K562 (cell line): Measurements from ENCODE around the gene SPANXN5. TPM values are rescaled to one million over a fixed set of nuclear protein-coding genes. Genes with fewer than 3 reads are reported as not detected.

Experiments
- ATAC-seq: fragments of 200-7000 bp; cut with Tn5 transposase; 3 replicates; pipeline ENCODE4 v1.9.1; 2020; ENCODE audit warnings: moderate library complexity
- BruUV-seq: library from RNA; stranded (reverse); fragments of 400-500 nt; replicated peaks from 2 replicates; lab custom pipeline; 2021; lab: Mats Ljungman, UMichigan
- CTCF ChIA-PET: fragments of 300-600 bp; formaldehyde crosslinking; extraction: SDS; loops from one replicate; lab custom pipeline; 2021; ENCODE audit warnings: low intra/inter-chr PET ratio; lab: Yijun Ruan, JAX
- POLR2A ChIA-PET: fragments of 300-600, 350-650 bp; sonication (Branson Sonifier 250); formaldehyde crosslinking; extraction: SDS; loops from one replicate; lab custom pipeline; 2021; ENCODE audit warnings: antibody characterized with exemption, inconsistent platforms; lab: Yijun Ruan, JAX
- DNase-seq, 4 experiments: peaks; one replicate each; pipeline versions ENCODE4 v3.0.0 to v3.0.0-alpha.2; 2011 to 2018; ENCODE audit warnings: low spot score in 3 of 4, mixed read lengths in 3 of 4; ENCODE audit errors: extremely low read depth in 1 of 4
- FAIRE-seq: peaks from 2 replicates; lab custom pipeline; 2011; peaks lifted over from hg19 to GRCh38; lab: Jason Lieb, UNC
- H2AFZ ChIP-seq: 2 replicates; pipeline ENCODE4 v1.6.0; 2011; ENCODE audit warnings: low read depth, low read length, control low read depth, inconsistent platforms
- H3K27ac ChIP-seq: fragments of 200-600 bp; 3 replicates; pipeline ENCODE4 v1.8.0; 2011; ENCODE audit warnings: low read depth, mild to moderate bottlenecking, control low read depth, inconsistent platforms, low read length, moderate library complexity, mixed read lengths; ENCODE audit errors: extremely low read depth
- H3K27me3 ChIP-seq, 2 experiments: fragments of 300-600 bp in 1 of 2; 2 replicates in 1 of 2; 3 replicates in 1 of 2; pipeline versions ENCODE4 v1.6.0 to v1.8.0; 2011; ENCODE audit warnings: inconsistent platforms in 2 of 2, low read length in 2 of 2, mild to moderate bottlenecking in 1 of 2, mixed read lengths in 1 of 2, moderate library complexity in 1 of 2; ENCODE audit not compliant: control insufficient read depth in 2 of 2, insufficient read depth in 2 of 2
- H3K36me3 ChIP-seq: fragments of 300-600 bp; 3 replicates; pipeline ENCODE4 v1.8.0; 2011; ENCODE audit warnings: mild to moderate bottlenecking, low read length, inconsistent platforms; ENCODE audit not compliant: control insufficient read depth, insufficient read depth
- H3K4me1 ChIP-seq, 2 experiments: fragments of 200-600 bp in 1 of 2; replicated peaks in 1 of 2; 2 replicates in 1 of 2; 3 replicates in 1 of 2; pipeline versions ENCODE4 v1.5.1 to v1.8.0; 2011; ENCODE audit warnings: inconsistent platforms in 2 of 2, low read length in 2 of 2, mild to moderate bottlenecking in 1 of 2, mixed read lengths in 1 of 2, moderate library complexity in 1 of 2; ENCODE audit not compliant: control insufficient read depth in 2 of 2, insufficient read depth in 2 of 2
- H3K4me2 ChIP-seq: 2 replicates; pipeline ENCODE4 v1.6.1; 2011; ENCODE audit warnings: low read length, control low read depth, inconsistent platforms, mixed read lengths; ENCODE audit not compliant: insufficient read depth
- H3K4me3 ChIP-seq: fragments of 200-600 bp; sonication (generic), shearing (Covaris generic); 2 replicates; pipeline ENCODE4 v1.5.1; 2016; ENCODE audit warnings: control low read depth, inconsistent platforms
- H3K79me2 ChIP-seq: fragments of 200-600 bp; 3 replicates; pipeline ENCODE4 v1.8.0; 2011; ENCODE audit warnings: low read length, inconsistent platforms; ENCODE audit not compliant: control insufficient read depth, insufficient read depth
- H3K9ac ChIP-seq, 2 experiments: 2 replicates each; pipeline versions ENCODE4 v1.6.0 to v1.6.1; 2011; ENCODE audit warnings: low read depth in 2 of 2, low read length in 2 of 2, control low read depth in 1 of 2, inconsistent platforms in 1 of 2, mild to moderate bottlenecking in 1 of 2, mixed read lengths in 1 of 2; ENCODE audit not compliant: insufficient read depth in 1 of 2
- H3K9me1 ChIP-seq: one replicate; pipeline ENCODE4 v1.6.0; 2011; ENCODE audit warnings: inconsistent platforms, mild to moderate bottlenecking, low read length, moderate library complexity; ENCODE audit not compliant: control insufficient read depth, insufficient read depth
- H3K9me3 ChIP-seq: replicated peaks from 2 replicates; pipeline ENCODE4 v1.5.1; 2011; ENCODE audit warnings: low read depth, low read length, inconsistent platforms; ENCODE audit not compliant: control insufficient read depth, insufficient read depth
- H4K20me1 ChIP-seq: replicated peaks from 2 replicates; pipeline ENCODE4 v1.6.1; 2011; ENCODE audit warnings: low read length, inconsistent platforms, mixed read lengths; ENCODE audit not compliant: control insufficient read depth, insufficient read depth
- ETV5 ChIP-seq: sonication (generic); formaldehyde crosslinking; IDR thresholded peaks from 2 replicates; pipeline ENCODE4 v1.4.0; 2020; ENCODE audit warnings: low read depth, mild to moderate bottlenecking, missing genetic modification reagents
- FIP1L1 ChIP-seq: fragments of 200-400 bp; formaldehyde crosslinking; IDR thresholded peaks from 2 replicates; pipeline ENCODE4 v1.6.1; 2018; ENCODE audit warnings: mild to moderate bottlenecking, low read depth, low read length; ENCODE audit not compliant: poor library complexity, severe bottlenecking
- GABPB2 ChIP-seq: fragments of 250-450 bp; sonication (Bioruptor Pico); conservative IDR thresholded peaks from 2 replicates; pipeline ENCODE4 v1.5.1; 2021; ENCODE audit warnings: mild to moderate bottlenecking
- JUNB ChIP-seq: fragments of 450-650 bp; formaldehyde crosslinking; conservative IDR thresholded peaks from 2 replicates; pipeline ENCODE4 v1.4.0; 2020; ENCODE audit warnings: mild to moderate bottlenecking
- MEF2A ChIP-seq: IDR thresholded peaks from 2 replicates; pipeline ENCODE4 v1.6.1; 2011; ENCODE audit warnings: low read depth, mild to moderate bottlenecking, low read length, moderate library complexity; ENCODE audit not compliant: control insufficient read depth
- MEF2D ChIP-seq: conservative IDR thresholded peaks from 2 replicates; pipeline ENCODE4 v1.6.1; 2016; ENCODE audit warnings: low read depth, missing genetic modification characterization, missing compliant biosample characterization
- MTA2 ChIP-seq: fragments of 450-650 bp; IDR thresholded peaks from 2 replicates; pipeline ENCODE4 v1.6.1; 2016; ENCODE audit warnings: low read depth
- NR2C1 ChIP-seq, 2 experiments: fragments of 450-650 bp; IDR thresholded peaks; 2 replicates each; pipeline ENCODE4 v1.6.1; 2017; ENCODE audit warnings: mild to moderate bottlenecking in 2 of 2, antibody characterized with exemption in 1 of 2, inconsistent platforms in 1 of 2, missing compliant biosample characterization in 1 of 2, missing genetic modification characterization in 1 of 2
- PHB2 ChIP-seq: fragments of 450-650 bp; IDR thresholded peaks from 2 replicates; pipeline ENCODE4 v1.6.1; 2017; ENCODE audit warnings: low read depth
- SFPQ ChIP-seq: fragments of 200-400 bp; formaldehyde crosslinking; IDR thresholded peaks from 2 replicates; pipeline ENCODE4 v1.6.1; 2017; ENCODE audit warnings: mild to moderate bottlenecking, low read depth, low read length, moderate library complexity
- TCF15 ChIP-seq: fragments of 250-450 bp; sonication (Bioruptor Pico); IDR thresholded peaks from 2 replicates; pipeline ENCODE4 v1.8.0; 2022; ENCODE audit warnings: moderate library complexity, mild to moderate bottlenecking, inconsistent platforms
- ZHX1 ChIP-seq: fragments of 150-350 bp; conservative IDR thresholded peaks from 2 replicates; pipeline ENCODE4 v1.6.1; 2014; ENCODE audit warnings: low read length
- WGBS: fragments of 100-300 bp; shearing (Covaris generic); methylation state at CpG from one replicate; pipeline ENCODE4 v1.1.6; 2016; ENCODE audit warnings: low coverage, mixed read lengths; ENCODE audit not compliant: insufficient coverage; ENCODE audit errors: missing lambda C conversion rate; 5-methylcytosine and 5-hydroxymethylcytosine counted together
- in situ Hi-C: fragments of 300-500 bp; cut with MboI; formaldehyde crosslinking; loops from 4 replicates; pipeline ENCODE4 v1.15.0; 2018; ENCODE audit warnings: inconsistent platforms, mixed read lengths
- intact Hi-C: fragments of 100-400 bp; cut with micrococcal nuclease; formaldehyde crosslinking; loops from 2 replicates; pipeline ENCODE4 v1.14.2; 2022
- polyA plus RNA-seq, 8 experiments: library from polyadenylated mRNA; depleted of rRNA in 4 of 8; stranded (reverse) in 5 of 8; unstranded in 3 of 8; fragments of >200 nt; fragmentation: Nextera tagmentation in 2 of 8; fragmentation: Illumina TruSeq in 1 of 8; extraction: Ambion mirVana in 2 of 8; extraction: Trizol in 1 of 8; gene quantifications; 2 replicates each; pipeline versions ENCODE4 v1.2.1 to v1.2.3, GENCODE V29; 2011 to 2014; ENCODE audit warnings: inconsistent platforms in 1 of 8, missing spikeins in 1 of 8
- total RNA-seq, 7 experiments: library from RNA; depleted of rRNA in 6 of 7; stranded (reverse); fragments of >200 nt in 6 of 7; fragmentation: Illumina TruSeq in 2 of 7; extraction: Trizol in 2 of 7; gene quantifications; 2 replicates each; pipeline versions ENCODE4 v1.2.1 to v1.2.3, GENCODE V29; 2011 to 2021; ENCODE audit warnings: low replicate concordance in 1 of 7

SPANXN5 gene
- total and polyA plus RNA-seq, 9 of the 15 experiments (the other 6 are each of a cell fraction or from before 2014, with no cell fraction given) = not detected

- ATAC-seq (no peak), DNase-seq (no peak), FAIRE-seq (no peak)
- Histone ChIP-seq H3K27ac (no peak overlapping the region), H4K20me1 (no peaks in the 10 kb centered on the region), H3K4me1 (no peaks in the 10 kb centered on the region), H3K4me3 (no peak overlapping the region), H3K9me1 (no peaks in the 10 kb centered on the region), H3K9ac (no peak overlapping the region), H3K4me2 (no peak overlapping the region), H3K27me3 (no peaks in the 10 kb centered on the region), H3K9me3 (no peaks in the 10 kb centered on the region), H3K79me2 (no peaks in the 10 kb centered on the region), H2AFZ (no peak overlapping the region), H3K36me3 (no peaks in the 10 kb centered on the region)
- CTCF ChIA-PET = no interaction called here
- WGBS = 0% methylated on average over 2 of the region's 2 CpGs
- TF ChIP-seq PHB2 (no peak), MTA2 (no peak), SFPQ (no peak), ZHX1 (no peak), MEF2A (no peak), NR2C1 (IDR thresholded peaks at IDR 0.05) (no peak), NR2C1 (tag; IDR thresholded peaks at IDR 0.05) (no peak), ETV5 (CRISPR knock-in tag) (no peak), MEF2D (no peak), GABPB2 (CRISPR knock-in tag) (no peak), FIP1L1 (no peak), JUNB (no peak), TCF15 (no peak)
- POLR2A ChIA-PET = no interaction called here
- no TSS peak for BruUV-seq
- intact Hi-C loops (no loop called here), in situ Hi-C loops (no loop called here)
Observed at GRCh38 chrX:52839137-52839536, 41.9 kb upstream of the SPANXN5 start.
